ENCODE data around the gene PRKCE. TPM values are rescaled to one million over a fixed set of nuclear protein-coding genes. Genes with fewer than 3 reads are reported as not detected.

PRKCE gene
- total RNA-seq, 1 donor from 2014 or later: 85.0 TPM

DNA sequence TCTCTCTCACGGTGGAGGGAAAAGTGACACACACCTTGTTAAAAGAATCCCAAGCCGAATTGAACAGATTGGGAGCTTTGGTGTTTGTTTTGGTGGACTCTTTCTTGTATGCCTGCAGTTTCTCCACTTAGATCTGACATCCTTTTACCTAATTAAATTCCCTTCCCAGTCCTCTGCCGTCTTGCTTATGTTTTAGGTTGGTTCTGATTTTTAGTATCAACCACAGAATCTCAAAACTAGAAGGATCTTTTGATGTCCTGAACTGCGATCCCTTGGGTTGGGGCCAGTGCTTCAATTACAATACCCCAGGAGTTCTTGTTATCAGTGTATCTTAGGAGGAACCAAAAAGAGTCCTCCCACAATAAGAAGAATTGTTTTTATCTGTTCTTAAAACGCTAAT, 112.3 kb downstream of the PRKCE start:
- Histone ChIP-seq H3K27me3 (ENCODE audit: low read depth) (no peaks in the 10 kb centered on the region), H3K27ac (no peak overlapping the region), H3K9me3 (no peaks in the 10 kb centered on the region), H3K36me3 (no peaks in the 10 kb centered on the region), H3K4me3 (no peak overlapping the region), H3K4me1 (peaks cover 46% of the 10 kb centered on the region)
- no peak for DNase-seq
- ATAC-seq: no peak
- intact Hi-C loops (cut with DNase I): no loop called here
- TF ChIP-seq CTCF (IDR thresholded peaks at IDR 0.05): no peak

- H3K4me1 ChIP-seq: peaks cover 43% of the 10 kb centered on the region
- intact Hi-C loops (cut with DNase I): no loop called here
- H3K4me3 ChIP-seq: no peak overlapping the region
- DNase-seq: no peak
- H3K9me3 ChIP-seq: no peaks in the 10 kb centered on the region
- no peak overlapping the region for H3K27ac ChIP-seq
- H3K36me3 ChIP-seq: no peaks in the 10 kb centered on the region
- H3K27me3 ChIP-seq (ENCODE audit: low read depth): no peaks in the 10 kb centered on the region
- ATAC-seq: peak; percentile 61 to 67
- TF ChIP-seq CTCF (IDR thresholded peaks at IDR 0.05): no peak
These were observed 113.7 kb downstream of the PRKCE start for GRCh38 chr2:45765007-45765727.

DNA sequence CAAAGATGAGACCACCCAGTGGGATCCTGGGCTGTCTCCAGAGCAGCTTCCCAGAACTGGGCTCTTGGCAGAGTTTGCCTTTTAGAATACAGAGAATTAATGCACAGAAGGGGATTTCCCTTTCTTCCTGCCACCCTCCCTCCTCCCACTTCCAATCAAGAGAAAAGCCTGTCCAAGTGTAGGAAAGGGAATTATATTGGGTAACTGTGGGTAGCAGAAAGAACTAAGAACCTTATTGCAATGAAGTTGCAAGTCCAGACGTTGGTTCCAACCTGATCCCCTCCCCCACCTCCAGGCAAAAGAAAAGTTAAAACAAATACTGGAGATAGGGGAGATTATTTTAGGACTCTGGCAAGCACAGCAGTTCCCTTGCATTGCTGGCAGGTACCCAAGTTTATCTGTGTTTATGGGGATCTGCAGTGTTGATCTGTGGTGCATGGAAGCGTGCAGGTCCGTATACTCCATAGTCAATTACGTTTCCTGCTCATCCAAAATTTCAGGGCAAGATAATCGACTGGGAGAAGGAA, 114.3 kb downstream of the PRKCE start:
- DNase-seq (no peak), ATAC-seq (peak; percentile 10 to 57)
- Histone ChIP-seq H3K27me3 (ENCODE audit: low read depth) (no peaks in the 10 kb centered on the region), H3K4me1 (peaks cover 48% of the 10 kb centered on the region), H3K36me3 (no peaks in the 10 kb centered on the region), H3K9me3 (no peaks in the 10 kb centered on the region), H3K4me3 (no peak overlapping the region), H3K27ac (no peak overlapping the region)
- intact Hi-C loops (cut with DNase I): no loop called here
- no peak for TF ChIP-seq CTCF (IDR thresholded peaks at IDR 0.05)

DNA sequence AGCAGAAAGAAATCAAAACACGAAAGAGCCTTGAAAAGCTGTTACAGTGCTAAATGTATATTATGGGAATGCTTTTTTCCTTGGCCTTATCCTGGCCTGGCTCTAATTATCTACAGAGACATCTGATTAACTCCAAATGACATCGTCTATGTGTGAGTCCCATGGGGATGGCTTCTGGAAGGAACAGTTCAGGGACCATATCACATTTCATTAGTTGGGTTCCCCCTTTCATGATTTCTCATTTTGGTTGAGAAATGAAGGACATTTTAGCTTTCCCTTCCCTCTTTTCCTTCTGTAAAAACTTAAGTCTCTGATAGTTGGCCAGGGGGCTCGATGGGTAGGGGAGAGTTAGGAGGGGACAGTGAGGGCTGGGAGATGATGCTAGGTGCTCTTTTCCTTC, 116.7 kb downstream of the PRKCE start:
- Histone ChIP-seq H3K27me3 (ENCODE audit: low read depth) (no peaks in the 10 kb centered on the region), H3K4me3 (no peak overlapping the region), H3K4me1 (peaks cover 54% of the 10 kb centered on the region), H3K9me3 (no peaks in the 10 kb centered on the region), H3K27ac (no peak overlapping the region), H3K36me3 (no peaks in the 10 kb centered on the region)
- intact Hi-C loops (cut with DNase I): no loop called here
- TF ChIP-seq CTCF (IDR thresholded peaks at IDR 0.05): no peak
- no peak for ATAC-seq
- no peak for DNase-seq

- no peak for DNase-seq
- ATAC-seq: no peak
- intact Hi-C loops (cut with DNase I): no loop called here
- Histone ChIP-seq H3K9me3 (no peaks in the 10 kb centered on the region), H3K4me3 (no peak overlapping the region), H3K36me3 (no peaks in the 10 kb centered on the region), H3K27me3 (ENCODE audit: low read depth) (no peaks in the 10 kb centered on the region), H3K27ac (no peak overlapping the region), H3K4me1 (peaks cover 59% of the 10 kb centered on the region)
- TF ChIP-seq CTCF (IDR thresholded peaks at IDR 0.05): no peak
These were observed 117.6 kb downstream of the PRKCE start for GRCh38 chr2:45769056-45769455.
